Measurements from ENCODE around the gene P3H4. TPM values are rescaled to one million over a fixed set of nuclear protein-coding genes. Genes with fewer than 3 reads are reported as not detected.

The P3H4 gene
- total RNA-seq, 4 donors from 2014 or later: 2.4 to 7.1 (median 3.7) TPM

DNA sequence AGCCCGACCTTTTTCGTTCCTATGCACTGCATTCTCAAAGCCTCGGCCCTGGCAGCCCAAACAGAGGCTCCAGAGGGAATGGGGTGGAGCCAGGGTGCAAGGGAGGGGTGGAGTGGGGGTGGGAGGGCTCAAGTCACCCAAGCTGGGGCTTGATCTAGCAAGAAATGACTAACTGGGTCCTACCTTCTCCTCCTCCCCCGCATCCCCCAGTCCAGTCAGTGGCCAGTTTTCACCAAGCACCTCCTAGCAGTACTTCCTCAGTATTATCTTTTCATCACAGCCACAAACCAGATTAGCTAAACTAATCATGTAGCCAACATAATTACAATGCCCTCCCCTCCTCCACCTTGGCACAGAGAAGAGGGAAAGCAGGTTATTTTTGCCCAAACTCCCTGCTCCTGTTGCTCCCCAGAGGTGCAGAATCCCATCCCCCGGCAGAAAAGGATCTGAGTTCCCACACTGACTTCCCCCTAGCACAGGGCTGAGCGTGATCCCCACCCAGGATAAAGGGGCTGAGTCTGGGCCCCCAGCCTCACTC is 27.5 kb downstream of the P3H4 start:
- intact Hi-C loops (cut with DNase I): no loop called here
- Histone ChIP-seq H3K36me3 (peaks cover 0 to 13% (median 0%) of the 10 kb centered on the region in 3 donors), H3K27ac (peak overlapping the region; percentile 95 to 99 (median 98)), H3K27me3 (peaks cover 0 to 24% (median 0%) of the 10 kb centered on the region in 4 donors), H3K4me1 (peaks cover 41 to 97% (median 69%) of the 10 kb centered on the region in 3 donors), H3K9me3 (no peaks in the 10 kb centered on the region), H3K4me3 (peak overlapping the region; percentile 63 to 82 (median 80))
- DNase-seq: no peak
- TF ChIP-seq POLR2A (IDR thresholded peaks at IDR 0.05): peak in 1 of 4 donors; percentile 47
- TF ChIP-seq, protein P1, sequence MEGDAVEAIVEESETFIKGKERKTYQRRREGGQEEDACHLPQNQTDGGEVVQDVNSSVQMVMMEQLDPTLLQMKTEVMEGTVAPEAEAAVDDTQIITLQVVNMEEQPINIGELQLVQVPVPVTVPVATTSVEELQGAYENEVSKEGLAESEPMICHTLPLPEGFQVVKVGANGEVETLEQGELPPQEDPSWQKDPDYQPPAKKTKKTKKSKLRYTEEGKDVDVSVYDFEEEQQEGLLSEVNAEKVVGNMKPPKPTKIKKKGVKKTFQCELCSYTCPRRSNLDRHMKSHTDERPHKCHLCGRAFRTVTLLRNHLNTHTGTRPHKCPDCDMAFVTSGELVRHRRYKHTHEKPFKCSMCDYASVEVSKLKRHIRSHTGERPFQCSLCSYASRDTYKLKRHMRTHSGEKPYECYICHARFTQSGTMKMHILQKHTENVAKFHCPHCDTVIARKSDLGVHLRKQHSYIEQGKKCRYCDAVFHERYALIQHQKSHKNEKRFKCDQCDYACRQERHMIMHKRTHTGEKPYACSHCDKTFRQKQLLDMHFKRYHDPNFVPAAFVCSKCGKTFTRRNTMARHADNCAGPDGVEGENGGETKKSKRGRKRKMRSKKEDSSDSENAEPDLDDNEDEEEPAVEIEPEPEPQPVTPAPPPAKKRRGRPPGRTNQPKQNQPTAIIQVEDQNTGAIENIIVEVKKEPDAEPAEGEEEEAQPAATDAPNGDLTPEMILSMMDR (IDR thresholded peaks at IDR 0.05): no peak
- 6 to 34% methylated on average over 2 to 3 of the region's 6 CpGs for WGBS, 2 donors

DNA sequence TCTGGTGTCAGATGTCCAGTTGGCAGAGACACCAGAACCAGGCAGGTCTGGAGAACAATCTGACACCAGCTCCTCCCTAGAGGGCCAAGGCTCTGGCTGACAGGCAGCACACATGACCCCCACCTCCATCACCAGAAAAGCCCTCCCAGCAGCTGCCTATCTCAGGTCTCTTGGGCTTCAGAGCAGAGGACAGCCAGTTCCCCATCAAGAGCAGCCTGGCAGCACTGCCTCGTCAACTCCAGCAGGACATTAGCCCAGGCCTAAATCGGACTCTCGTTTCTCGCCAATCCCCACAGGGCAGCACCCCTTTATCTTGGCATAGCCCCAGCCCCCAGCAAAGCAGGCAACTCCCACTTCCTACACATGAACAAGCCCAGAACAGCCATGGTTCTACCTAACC is 29.6 kb downstream of the P3H4 start:
- intact Hi-C loops (cut with DNase I): no loop called here
- Histone ChIP-seq H3K4me3 (peak overlapping the region; percentile 63 to 82 (median 80)), H3K27ac (peak overlapping the region; percentile 86 to 99 (median 98)), H3K27me3 (peaks cover 0 to 24% (median 0%) of the 10 kb centered on the region in 4 donors), H3K36me3 (peaks cover 0 to 17% (median 0%) of the 10 kb centered on the region in 3 donors), H3K9me3 (no peaks in the 10 kb centered on the region), H3K4me1 (peaks cover 39 to 97% (median 71%) of the 10 kb centered on the region in 3 donors)
- WGBS, 2 donors: 30% methylated on average over 4 of the region's 4 CpGs; no CpG with 5 or more reads in 1 of the 2 donors
- DNase-seq: no peak
- TF ChIP-seq POLR2A (IDR thresholded peaks at IDR 0.05): no peak
- TF ChIP-seq, protein P1 (IDR thresholded peaks at IDR 0.05): no peak

DNA sequence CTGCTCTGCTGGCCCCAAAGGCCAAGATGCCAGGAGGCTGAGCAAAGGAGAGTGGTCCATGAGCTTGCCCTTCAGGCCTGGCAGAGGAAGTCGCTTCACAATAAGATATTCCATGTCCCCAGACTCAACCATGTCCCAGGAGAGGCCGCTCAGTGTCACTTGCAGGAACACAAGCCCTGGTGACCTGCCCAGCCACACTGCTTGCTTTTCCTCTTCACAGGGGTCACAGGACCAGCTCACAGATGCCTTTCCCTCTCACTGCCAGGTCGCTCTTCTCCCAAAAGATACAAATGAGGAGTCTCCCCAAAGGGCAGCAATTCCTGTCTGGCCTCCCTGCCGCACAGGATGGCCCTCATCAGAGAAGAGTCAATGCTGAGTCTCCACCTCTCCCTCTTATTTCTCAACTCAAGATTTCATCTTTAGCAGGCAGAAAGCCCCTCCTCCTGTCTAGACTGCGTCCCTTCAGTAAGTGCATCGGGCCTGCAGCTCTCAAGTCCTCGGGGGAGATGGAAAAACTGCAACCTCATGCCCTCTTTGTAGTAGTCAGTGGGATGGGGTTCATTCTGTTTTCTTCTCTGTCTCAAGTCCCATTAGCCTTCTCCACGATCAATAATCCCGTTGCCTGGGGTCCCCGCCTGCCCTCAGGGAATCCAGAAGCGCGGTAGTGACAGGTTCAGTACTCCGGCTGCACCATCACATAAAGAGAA is 30.2 kb downstream of the P3H4 start:
- Histone ChIP-seq H3K36me3 (peaks cover 0 to 23% (median 0%) of the 10 kb centered on the region in 3 donors), H3K4me1 (peaks cover 45 to 100% (median 77%) of the 10 kb centered on the region in 3 donors), H3K27me3 (peaks cover 0 to 24% (median 0%) of the 10 kb centered on the region in 4 donors), H3K9me3 (no peaks in the 10 kb centered on the region), H3K27ac (peak overlapping the region; percentile 86 to 99 (median 98)), H3K4me3 (peak overlapping the region; percentile 63 to 82 (median 80))
- no peak for DNase-seq
- no peak for TF ChIP-seq POLR2A (IDR thresholded peaks at IDR 0.05)
- 46 to 54% methylated on average over 7 to 12 of the region's 13 CpGs for WGBS, 2 donors
- intact Hi-C loops (cut with DNase I): no loop called here

DNA sequence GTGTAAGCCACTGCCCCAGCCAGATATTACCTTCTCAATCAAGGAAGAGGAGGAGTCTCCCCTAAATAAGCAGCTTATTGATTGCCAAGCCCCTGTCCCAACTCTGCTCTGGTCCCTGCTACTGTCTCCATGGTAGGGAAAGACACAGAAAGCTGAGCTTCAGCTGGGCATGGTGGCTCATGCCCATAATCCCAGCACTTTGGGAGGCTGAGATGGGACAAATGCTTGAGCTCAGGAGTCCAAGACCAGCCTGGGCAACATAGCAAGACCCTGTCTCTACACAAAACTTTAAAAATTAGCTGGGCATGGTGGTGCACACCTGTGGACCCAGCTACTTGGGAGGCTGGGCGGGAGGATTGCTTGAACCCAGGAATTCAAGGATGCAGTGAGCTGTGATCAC is 31.8 kb downstream of the P3H4 start:
- Histone ChIP-seq H3K27ac (peak overlapping the region; percentile 63 to 99 (median 98)), H3K9me3 (no peaks in the 10 kb centered on the region), H3K4me1 (peaks cover 51 to 100% (median 84%) of the 10 kb centered on the region in 3 donors), H3K4me3 (no peak overlapping the region), H3K36me3 (peaks cover 0 to 32% (median 0%) of the 10 kb centered on the region in 3 donors), H3K27me3 (peaks cover 0 to 8% (median 0%) of the 10 kb centered on the region in 4 donors)
- 90% methylated on average over 1 of the region's 1 CpG; no CpG with 5 or more reads in 1 of the 2 donors for WGBS, 2 donors
- no peak for DNase-seq
- TF ChIP-seq, protein P1 (IDR thresholded peaks at IDR 0.05): no peak
- TF ChIP-seq POLR2A (IDR thresholded peaks at IDR 0.05): no peak
- intact Hi-C loops (cut with DNase I): no loop called here

DNA sequence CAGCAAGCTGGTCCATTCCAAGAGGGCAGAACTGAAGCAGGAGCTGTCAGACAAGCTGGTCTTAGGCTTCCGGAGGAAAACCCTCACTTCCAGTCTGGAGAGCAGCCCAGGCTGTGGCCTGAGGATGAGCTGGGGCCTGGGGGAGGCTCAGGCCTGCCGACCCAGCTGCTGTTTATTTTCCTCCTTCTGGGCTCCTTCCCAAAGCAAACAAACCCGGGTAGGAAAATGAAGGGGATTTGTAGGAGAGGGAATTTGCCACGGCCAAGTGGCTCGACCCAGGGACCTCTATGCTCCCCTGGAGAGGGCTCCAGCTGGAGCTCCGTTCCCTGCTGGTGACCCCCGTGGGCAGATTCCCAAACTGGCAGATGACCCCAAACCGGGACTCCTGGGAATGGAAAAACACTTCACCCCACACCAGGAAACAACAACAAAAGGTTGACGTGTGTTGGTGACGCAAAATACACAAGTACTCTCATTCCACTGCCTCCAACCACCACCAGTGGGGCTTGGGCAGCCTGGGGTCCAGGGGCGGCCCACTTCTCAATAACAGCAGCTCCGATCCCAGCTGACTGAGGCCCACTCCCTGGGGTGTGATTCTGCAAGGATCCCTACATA is 34.1 kb downstream of the P3H4 start:
- WGBS, 2 donors: 11% methylated on average over 5 of the region's 12 CpGs; no CpG with 5 or more reads in 1 of the 2 donors

More for the DNA sequence above, 34.1 kb downstream of the P3H4 start:
- Histone ChIP-seq H3K27ac (peak overlapping the region; percentile 88 to 99 (median 95)), H3K27me3 (no peaks in the 10 kb centered on the region), H3K9me3 (no peaks in the 10 kb centered on the region), H3K4me3 (peak overlapping the region in 2 of 4 donors; percentile 13 to 21), H3K36me3 (peaks cover 0 to 32% (median 0%) of the 10 kb centered on the region in 3 donors), H3K4me1 (peaks cover 54 to 100% (median 91%) of the 10 kb centered on the region in 3 donors)
- intact Hi-C loops (cut with DNase I): no loop called here
- TF ChIP-seq, protein P1 (IDR thresholded peaks at IDR 0.05): peak in 1 of 6 experiments; percentile 18
- TF ChIP-seq POLR2A (IDR thresholded peaks at IDR 0.05): no peak
- DNase-seq: no peak

All from esophagus squamous epithelium (tissue), 5 donors.